DND-41 (cell line): ENCODE measurements around the gene DNAJC10.

Experiments used
- ATAC-seq: fragments of 200-7000 bp; cut with Tn5 transposase; 3 replicates; pipeline ENCODE4 v1.9.1; 2021; ENCODE audit warnings: low read depth; ENCODE audit not compliant: insufficient read depth
- DNase-seq: peaks from one replicate; pipeline ENCODE4 v3.0.0-alpha.2; 2020
- H2AFZ ChIP-seq: 2 replicates; pipeline ENCODE4 v1.6.0; 2012; ENCODE audit warnings: low read depth, low read length
- H3K27ac ChIP-seq: 2 replicates; pipeline ENCODE4 v1.5.1; 2012; ENCODE audit warnings: low read length, inconsistent platforms
- H3K27me3 ChIP-seq: fragments of 200-600 bp; sonication (generic); 2 replicates; pipeline ENCODE4 v1.6.0; 2012; ENCODE audit warnings: low read length, mild to moderate bottlenecking, inconsistent platforms; ENCODE audit not compliant: insufficient read depth, poor library complexity
- H3K36me3 ChIP-seq: 2 replicates; pipeline ENCODE4 v1.5.1; 2012; ENCODE audit warnings: low read length, inconsistent platforms; ENCODE audit not compliant: insufficient read depth
- H3K4me1 ChIP-seq: 2 replicates; pipeline ENCODE4 v1.5.1; 2012; ENCODE audit warnings: mild to moderate bottlenecking, low read length; ENCODE audit not compliant: insufficient read depth
- H3K4me2 ChIP-seq: 2 replicates; pipeline ENCODE4 v1.6.0; 2012; ENCODE audit warnings: mild to moderate bottlenecking, moderate library complexity, low read length, inconsistent platforms; ENCODE audit not compliant: insufficient read depth
- H3K4me3 ChIP-seq, 2 experiments: fragments of 200-600 bp in 1 of 2; shearing (Covaris generic) in 1 of 2; 2 replicates each; pipeline ENCODE4 v1.5.1; 2012 to 2016; ENCODE audit warnings: inconsistent platforms in 2 of 2, low read length in 2 of 2, mild to moderate bottlenecking in 2 of 2, low read depth in 1 of 2, moderate library complexity in 1 of 2
- H3K79me2 ChIP-seq: 2 replicates; pipeline ENCODE4 v1.6.0; 2012; ENCODE audit warnings: low read length, inconsistent platforms; ENCODE audit not compliant: insufficient read depth
- H3K9ac ChIP-seq: 2 replicates; pipeline ENCODE4 v1.6.0; 2012; ENCODE audit warnings: low read depth, mild to moderate bottlenecking, inconsistent platforms, low read length, moderate library complexity
- H3K9me3 ChIP-seq: 2 replicates; pipeline ENCODE4 v1.5.1; 2012; ENCODE audit warnings: low read length, moderate library complexity, mild to moderate bottlenecking, inconsistent platforms; ENCODE audit not compliant: insufficient read depth, severe bottlenecking
- H4K20me1 ChIP-seq: 2 replicates; pipeline ENCODE4 v1.6.0; 2012; ENCODE audit warnings: low read length; ENCODE audit not compliant: insufficient read depth
- CTCF ChIP-seq: IDR thresholded peaks from 2 replicates; pipeline ENCODE4 v1.5.1; 2012; ENCODE audit warnings: borderline replicate concordance, low read length, moderate library complexity, mild to moderate bottlenecking; ENCODE audit not compliant: poor library complexity, severe bottlenecking; ENCODE audit errors: extremely low read depth
- EZH2 ChIP-seq: IDR thresholded peaks from 3 replicates; pipeline ENCODE4 v1.6.1; 2012; ENCODE audit warnings: borderline replicate concordance, low read depth, mild to moderate bottlenecking, moderate library complexity, low read length, inconsistent platforms; ENCODE audit not compliant: severe bottlenecking

DNAJC10 gene

DNA sequence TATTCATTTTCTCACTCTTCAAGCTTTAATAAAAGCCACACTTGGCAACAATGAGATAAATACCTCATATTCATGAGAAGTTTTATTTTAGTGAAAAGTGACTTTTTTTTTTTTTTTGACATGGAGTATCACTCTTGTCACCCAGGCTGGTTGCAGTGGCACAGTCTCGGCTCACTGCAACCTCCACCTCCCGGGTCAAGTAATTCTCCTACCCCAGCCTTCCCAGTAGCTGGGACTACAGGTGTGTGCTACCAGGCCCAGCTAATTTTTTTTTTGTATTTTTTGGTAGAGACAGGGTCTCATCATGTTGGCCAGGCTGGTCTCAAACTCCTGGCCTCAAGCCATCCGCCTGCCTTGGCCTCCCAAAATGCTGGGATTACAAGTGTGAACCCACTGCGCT, 103.4 kb downstream of the DNAJC10 start:
- Histone ChIP-seq H3K27ac (no peak overlapping the region), H3K36me3 (no peaks in the 10 kb centered on the region), H3K4me1 (no peaks in the 10 kb centered on the region), H2AFZ (no peak overlapping the region), H3K79me2 (no peaks in the 10 kb centered on the region), H3K4me2 (no peak overlapping the region), H3K9ac (no peak overlapping the region), H4K20me1 (no peaks in the 10 kb centered on the region), H3K4me3 (no peak overlapping the region), H3K27me3 (peaks cover 3% of the 10 kb centered on the region), H3K9me3 (no peaks in the 10 kb centered on the region)
- DNase-seq = no peak
- ATAC-seq = no peak
- TF ChIP-seq CTCF = no peak
- TF ChIP-seq EZH2 = no peak

DNA sequence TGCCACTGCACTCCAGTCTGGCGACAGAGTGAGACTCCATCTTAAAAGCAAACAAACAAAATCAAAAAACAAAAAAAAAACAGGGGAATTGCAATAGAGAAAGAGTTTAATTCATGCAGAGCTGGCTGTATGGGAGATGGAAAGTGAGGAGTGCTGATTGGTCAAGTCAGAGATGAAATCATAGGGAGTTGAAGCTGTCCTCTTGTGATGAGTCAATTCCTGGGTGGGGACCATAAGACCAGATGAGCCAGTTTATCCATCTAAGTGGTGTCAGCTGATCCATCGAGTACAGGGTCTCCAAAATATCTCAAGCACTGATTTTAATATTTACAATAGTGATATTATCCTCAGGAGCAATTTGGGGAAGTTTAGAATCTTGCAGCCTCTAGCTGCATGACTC, 105.1 kb downstream of the DNAJC10 start:
- Histone ChIP-seq H3K9ac (no peak overlapping the region), H3K27me3 (no peaks in the 10 kb centered on the region), H3K79me2 (no peaks in the 10 kb centered on the region), H3K36me3 (no peaks in the 10 kb centered on the region), H3K27ac (no peak overlapping the region), H3K4me1 (no peaks in the 10 kb centered on the region), H3K9me3 (no peaks in the 10 kb centered on the region), H3K4me3 (no peak overlapping the region), H3K4me2 (no peak overlapping the region), H4K20me1 (no peaks in the 10 kb centered on the region), H2AFZ (no peak overlapping the region)
- ATAC-seq (no peak), DNase-seq (no peak)
- TF ChIP-seq EZH2 = no peak
- TF ChIP-seq CTCF = no peak

DNA sequence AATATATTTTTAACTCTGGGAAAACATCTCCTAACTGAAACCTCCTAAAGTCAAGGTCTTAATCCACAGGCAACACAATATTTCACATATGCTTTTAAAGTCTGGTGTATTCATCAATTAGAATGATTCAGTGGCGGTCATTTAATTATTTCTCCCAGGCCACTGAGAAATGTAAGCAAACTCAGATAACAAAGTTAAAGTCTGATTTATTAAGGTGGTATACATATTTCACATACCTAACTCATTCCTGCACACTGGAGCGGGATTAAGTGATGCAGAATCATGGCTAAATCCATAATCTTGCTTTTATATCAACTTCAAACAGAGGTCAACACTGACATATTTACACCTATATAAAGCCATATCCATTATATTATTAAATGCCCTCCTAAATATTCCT, 106.7 kb downstream of the DNAJC10 start:
- DNase-seq (no peak), ATAC-seq (no peak)
- no peaks in the 10 kb centered on the region for H3K4me1 ChIP-seq
- H2AFZ ChIP-seq = no peak overlapping the region
- H4K20me1 ChIP-seq = no peaks in the 10 kb centered on the region
- H3K9ac ChIP-seq = no peak overlapping the region
- H3K79me2 ChIP-seq = no peaks in the 10 kb centered on the region
- no peak overlapping the region for H3K27ac ChIP-seq
- H3K4me3 ChIP-seq = no peak overlapping the region
- H3K27me3 ChIP-seq = no peaks in the 10 kb centered on the region
- H3K36me3 ChIP-seq = no peaks in the 10 kb centered on the region
- TF ChIP-seq CTCF (no peak), EZH2 (no peak)
- no peak overlapping the region for H3K4me2 ChIP-seq
- H3K9me3 ChIP-seq = no peaks in the 10 kb centered on the region
